Endothelial cell of umbilical vein (primary cell): Measurements from ENCODE around the gene CHRNA3. TPM values are rescaled to one million over a fixed set of nuclear protein-coding genes. Genes with fewer than 3 reads are reported as not detected.

Experiments used
- BruUV-seq: library from RNA; stranded (reverse); fragments of 400-500 nt; replicated peaks from 2 replicates; lab custom pipeline; 2021; lab: Mats Ljungman, UMichigan
- CTCF ChIA-PET: fragments of 300-600, 350-600 bp; sonication (Branson Sonifier 250); formaldehyde crosslinking; loops from one replicate; lab custom pipeline; 2021; ENCODE audit warnings: antibody characterized with exemption, inconsistent platforms; lab: Charles Lee
- POLR2A ChIA-PET: fragments of 300-600, 350-600 bp; sonication (Branson Sonifier 250); formaldehyde crosslinking; loops from one replicate; lab custom pipeline; 2021; ENCODE audit warnings: antibody characterized with exemption, inconsistent platforms; lab: Charles Lee
- DNase-seq: peaks from one replicate; pipeline ENCODE4 v3.0.0-alpha.2; 2011; ENCODE audit warnings: low read depth, low spot score
- FAIRE-seq: peaks from 2 replicates; lab custom pipeline; 2011; peaks lifted over from hg19 to GRCh38; lab: Jason Lieb, UNC
- H2AFZ ChIP-seq: 2 replicates; pipeline ENCODE4 v1.6.0; 2012; ENCODE audit warnings: low read depth, low read length, control low read depth, inconsistent platforms
- H3K27ac ChIP-seq: 2 replicates; pipeline ENCODE4 v1.5.1; 2011; ENCODE audit warnings: low read depth, mild to moderate bottlenecking, control low read depth, low read length, moderate library complexity; ENCODE audit not compliant: insufficient read depth
- H3K27me3 ChIP-seq, 2 experiments: 2 replicates each; pipeline versions ENCODE4 v1.6.0 to v1.6.1; 2011; ENCODE audit warnings: low read length in 2 of 2, mixed read lengths in 1 of 2; ENCODE audit not compliant: control insufficient read depth in 2 of 2, insufficient read depth in 2 of 2
- H3K36me3 ChIP-seq, 2 experiments: 2 replicates in 1 of 2; 3 replicates in 1 of 2; pipeline ENCODE4 v1.5.1; 2011; ENCODE audit warnings: low read length in 2 of 2, mild to moderate bottlenecking in 1 of 2, moderate library complexity in 1 of 2; ENCODE audit not compliant: control insufficient read depth in 2 of 2, insufficient read depth in 2 of 2; ENCODE audit errors: extremely low read depth in 1 of 2
- H3K4me1 ChIP-seq: 3 replicates; pipeline ENCODE4 v1.5.1; 2011; ENCODE audit warnings: mild to moderate bottlenecking, low read length; ENCODE audit not compliant: control insufficient read depth, insufficient read depth; ENCODE audit errors: extremely low read depth
- H3K4me2 ChIP-seq: 2 replicates; pipeline ENCODE4 v1.6.1; 2011; ENCODE audit warnings: low read length, control low read depth, mixed read lengths; ENCODE audit not compliant: insufficient read depth
- H3K4me3 ChIP-seq, 3 experiments: fragments of 200-600 bp in 1 of 3; sonication (generic), shearing (Covaris generic) in 1 of 3; replicated peaks in 1 of 3; 2 replicates each; pipeline ENCODE4 v1.5.1; 2011 to 2016; ENCODE audit warnings: control low read depth in 3 of 3, low read length in 3 of 3, mild to moderate bottlenecking in 2 of 3, inconsistent platforms in 1 of 3, low read depth in 1 of 3, moderate library complexity in 1 of 3; ENCODE audit not compliant: insufficient read depth in 1 of 3
- H3K79me2 ChIP-seq: 2 replicates; pipeline ENCODE4 v1.6.0; 2012; ENCODE audit warnings: low read length, inconsistent platforms; ENCODE audit not compliant: control insufficient read depth, insufficient read depth
- H3K9ac ChIP-seq: replicated peaks from 2 replicates; pipeline ENCODE3; 2011; ENCODE audit warnings: low read length, control low read depth; ENCODE audit not compliant: insufficient read depth; ENCODE audit errors: extremely low read depth
- H3K9me1 ChIP-seq: replicated peaks from 3 replicates; pipeline ENCODE4 v1.6.0; 2011; ENCODE audit warnings: mild to moderate bottlenecking, low read length; ENCODE audit not compliant: control insufficient read depth, insufficient read depth; ENCODE audit errors: extremely low read depth
- H3K9me3 ChIP-seq: replicated peaks from 2 replicates; pipeline ENCODE4 v1.5.1; 2012; ENCODE audit warnings: low read length, inconsistent platforms; ENCODE audit not compliant: control insufficient read depth, insufficient read depth
- H4K20me1 ChIP-seq: replicated peaks from 2 replicates; pipeline ENCODE3; 2011; ENCODE audit warnings: mild to moderate bottlenecking, low read length; ENCODE audit not compliant: control insufficient read depth, insufficient read depth; ENCODE audit errors: extremely low read depth
- CTCF ChIP-seq, 2 donors: IDR thresholded peaks; 1 replicate in 1 of 2; 2 replicates in 1 of 2; pipeline ENCODE4 v1.5.1; 2011; ENCODE audit warnings: low read length in 2 of 2, mild to moderate bottlenecking in 2 of 2, moderate library complexity in 2 of 2, control low read depth in 1 of 2, inconsistent platforms in 1 of 2, low read depth in 1 of 2; ENCODE audit not compliant: insufficient read depth in 1 of 2; ENCODE audit errors: extremely low read depth in 1 of 2
- EZH2 ChIP-seq: IDR thresholded peaks from 2 replicates; pipeline ENCODE4 v1.6.1; 2012; ENCODE audit warnings: borderline replicate concordance, low read depth, mild to moderate bottlenecking, moderate library complexity, low read length, inconsistent platforms; ENCODE audit not compliant: severe bottlenecking
- FOS ChIP-seq: IDR thresholded peaks from 2 replicates; pipeline ENCODE4 v1.6.1; 2011; ENCODE audit warnings: mild to moderate bottlenecking, low read length, moderate library complexity, borderline replicate concordance; ENCODE audit not compliant: insufficient read depth
- GATA2 ChIP-seq: IDR thresholded peaks from 2 replicates; pipeline ENCODE4 v1.7.0; 2011; ENCODE audit warnings: low read depth, mild to moderate bottlenecking, moderate library complexity, mixed read lengths, low read length; ENCODE audit not compliant: insufficient read length, insufficient read depth
- JUN ChIP-seq: IDR thresholded peaks from 2 replicates; pipeline ENCODE4 v1.6.1; 2011; ENCODE audit warnings: borderline replicate concordance, low read depth; ENCODE audit not compliant: insufficient read length, insufficient read depth
- MAX ChIP-seq: IDR thresholded peaks from 2 replicates; pipeline ENCODE4 v1.6.1; 2011; ENCODE audit not compliant: insufficient read depth, insufficient read length
- MYC ChIP-seq: IDR thresholded peaks from one replicate; pipeline ENCODE4 v1.6.1; 2011; ENCODE audit warnings: mild to moderate bottlenecking, low read depth, low read length
- POLR2A ChIP-seq: IDR thresholded peaks from 2 replicates; pipeline ENCODE4 v1.6.1; 2012; ENCODE audit warnings: low read depth, mild to moderate bottlenecking, control low read depth, low read length
- POLR2AphosphoS5 ChIP-seq: IDR thresholded peaks from 2 replicates; pipeline ENCODE4 v1.6.1; 2012; ENCODE audit warnings: low read depth, mild to moderate bottlenecking, control low read depth, low read length, moderate library complexity; ENCODE audit not compliant: insufficient read depth
- dilution Hi-C: fragments of 300-500 bp; cut with MboI; formaldehyde crosslinking; loops from one replicate; pipeline ENCODE4 v1.15.0; 2019; ENCODE audit warnings: low sequenced_read_pairs; ENCODE audit not compliant: extremely low pct_ligation_motif_present
- intact Hi-C: fragments of 100-400 bp; cut with micrococcal nuclease; formaldehyde crosslinking; loops from one replicate; pipeline ENCODE4 v1.10.0; 2022
- polyA plus RNA-seq, 4 experiments: library from polyadenylated mRNA; depleted of rRNA in 3 of 4; stranded (reverse) in 3 of 4; unstranded in 1 of 4; fragments of >200 nt; gene quantifications; 2 replicates each; pipeline versions ENCODE4 v1.2.1 to v1.2.3, GENCODE V29; 2011 to 2012; ENCODE audit warnings: missing spikeins in 1 of 4
- total RNA-seq: library from RNA; stranded (reverse); gene quantifications from 2 replicates; pipeline ENCODE4 v1.2.3, GENCODE V29; 2021

Gene CHRNA3
- total and polyA plus RNA-seq, 2 donors (not counting 3 experiments of a cell fraction or from before 2014, with no cell fraction given): not detected

DNA sequence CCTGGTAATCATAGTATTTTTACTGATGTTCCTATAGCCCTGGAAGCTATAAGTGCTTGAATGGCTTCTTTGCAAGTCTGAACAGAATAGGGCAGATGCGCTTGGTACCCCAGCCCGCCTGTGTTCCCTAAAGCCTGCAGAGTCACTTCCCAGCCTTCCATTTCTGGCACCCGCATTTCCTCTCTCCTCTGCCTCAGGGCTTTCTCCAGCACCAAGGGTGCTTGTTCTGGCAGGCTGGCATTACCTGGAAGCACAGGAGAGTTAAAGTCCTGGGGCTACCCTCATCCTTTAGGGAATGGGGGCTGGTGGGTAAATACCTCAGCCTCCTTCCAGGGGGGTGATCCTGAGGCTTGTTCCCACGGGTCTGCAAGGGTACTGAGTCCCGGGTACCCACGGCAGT is 7.4 kb upstream of the CHRNA3 start:
- no peak for TF ChIP-seq CTCF (IDR thresholded peaks at IDR 0.05; ENCODE audit: extremely low read depth in 1 of 2, insufficient read depth in 1 of 2, low read depth in 1 of 2, low read length in 2 of 2)
- no peak for TF ChIP-seq MAX
- no peak for TF ChIP-seq FOS
- TF ChIP-seq POLR2A: no peak
- TF ChIP-seq JUN: no peak
- no peak for TF ChIP-seq POLR2AphosphoS5
- TF ChIP-seq GATA2: no peak
- TF ChIP-seq MYC: no peak
- TF ChIP-seq EZH2: no peak
- dilution Hi-C loops: no loop called here
- Histone ChIP-seq H3K27ac (no peak overlapping the region), H2AFZ (no peak overlapping the region), H3K27me3 (peaks cover 5 to 7% of the 10 kb centered on the region in 2 experiments), H3K9me3 (no peaks in the 10 kb centered on the region), H3K4me1 (no peaks in the 10 kb centered on the region), H3K36me3 (no peaks in the 10 kb centered on the region), H3K9ac (no peak overlapping the region), H3K4me3 (no peak overlapping the region), H3K9me1 (no peaks in the 10 kb centered on the region), H4K20me1 (no peaks in the 10 kb centered on the region), H3K4me2 (no peak overlapping the region), H3K79me2 (no peaks in the 10 kb centered on the region)
- ChIA-PET CTCF (interaction anchor here (3.2 kb wide), 1 partner anchor 11 kb away, joined by 12 read pairs; no protein-coding TSS in a partner anchor), POLR2A (no interaction called here)
- FAIRE-seq (no peak), DNase-seq (no peak)
- BruUV-seq: no TSS peak
- intact Hi-C loops: no loop called here
